Cardiac fibroblast (primary cell): ENCODE results near the gene APOL4.
"Not testable (repeated sequence)": the region's sequence is repeated elsewhere in the genome, so short reads cannot be mapped to it uniquely, and the experiment has no call there.

ENCODE experiments used
- DNase-seq, 2 donors: peaks; one replicate each; pipeline versions ENCODE4 v3.0.0 to v3.0.0-alpha.2; 2010; ENCODE audit warnings: low read depth in 2 of 2
- H3K4me3 ChIP-seq, 2 donors: replicated peaks in 1 of 2; 1 replicate in 1 of 2; 2 replicates in 1 of 2; pipeline ENCODE4 v1.5.1; 2011; ENCODE audit warnings: low read depth in 2 of 2, low read length in 2 of 2, mild to moderate bottlenecking in 2 of 2, moderate library complexity in 1 of 2
- TF ChIP-seq, protein P1 (sequence below): IDR thresholded peaks from one replicate; pipeline ENCODE4 v1.5.1; 2011; ENCODE audit warnings: low read depth, mild to moderate bottlenecking, low read length, inconsistent platforms

The APOL4 gene

GRCh38 chr22:36201630-36202319, at the start of gene APOL4:
Gene APOL4 (minus strand): TSS chr22:36201809. CDS start chr22:36201734, 75 bp downstream.
- peak within 1 kb of the TSS in 1 of 2 donors; percentile 35 for H3K4me3 ChIP-seq
- DNase-seq: peak; percentile 66 to 79
- TF ChIP-seq, protein P1, sequence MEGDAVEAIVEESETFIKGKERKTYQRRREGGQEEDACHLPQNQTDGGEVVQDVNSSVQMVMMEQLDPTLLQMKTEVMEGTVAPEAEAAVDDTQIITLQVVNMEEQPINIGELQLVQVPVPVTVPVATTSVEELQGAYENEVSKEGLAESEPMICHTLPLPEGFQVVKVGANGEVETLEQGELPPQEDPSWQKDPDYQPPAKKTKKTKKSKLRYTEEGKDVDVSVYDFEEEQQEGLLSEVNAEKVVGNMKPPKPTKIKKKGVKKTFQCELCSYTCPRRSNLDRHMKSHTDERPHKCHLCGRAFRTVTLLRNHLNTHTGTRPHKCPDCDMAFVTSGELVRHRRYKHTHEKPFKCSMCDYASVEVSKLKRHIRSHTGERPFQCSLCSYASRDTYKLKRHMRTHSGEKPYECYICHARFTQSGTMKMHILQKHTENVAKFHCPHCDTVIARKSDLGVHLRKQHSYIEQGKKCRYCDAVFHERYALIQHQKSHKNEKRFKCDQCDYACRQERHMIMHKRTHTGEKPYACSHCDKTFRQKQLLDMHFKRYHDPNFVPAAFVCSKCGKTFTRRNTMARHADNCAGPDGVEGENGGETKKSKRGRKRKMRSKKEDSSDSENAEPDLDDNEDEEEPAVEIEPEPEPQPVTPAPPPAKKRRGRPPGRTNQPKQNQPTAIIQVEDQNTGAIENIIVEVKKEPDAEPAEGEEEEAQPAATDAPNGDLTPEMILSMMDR: no peak

- not testable (repeated sequence) for H3K4me3 ChIP-seq, DNase-seq
Observed at GRCh38 chr22:36250292-36250960, 48.8 kb upstream of the APOL4 start.

- no peak for DNase-seq
- no peak overlapping the region for H3K4me3 ChIP-seq
- TF ChIP-seq, protein P1: no peak
Observed at GRCh38 chr22:36249160-36249559, 47.6 kb upstream of the APOL4 start.

DNA sequence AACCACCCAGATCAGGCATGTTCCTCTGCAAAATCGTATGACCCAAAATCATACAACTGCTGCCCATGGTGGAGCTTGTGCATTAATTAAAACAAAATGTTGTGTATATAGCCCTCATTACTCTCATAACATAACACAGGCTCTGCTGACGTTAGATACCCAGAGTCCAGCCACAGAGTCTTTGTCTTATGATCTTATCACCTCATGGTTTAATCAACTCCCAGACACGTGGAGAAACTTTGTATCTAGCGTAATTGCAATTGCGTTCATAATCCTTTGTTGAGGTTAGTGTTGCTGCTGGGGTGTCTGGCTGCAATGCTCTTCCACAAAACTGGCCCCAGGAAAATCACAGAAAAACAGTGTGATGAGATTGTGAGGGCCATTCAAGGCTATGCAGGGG, 46.3 kb upstream of the APOL4 start:
- TF ChIP-seq, protein P1: no peak
- no peak for DNase-seq

GRCh38 chr22:36246718-36247117, 45.1 kb upstream of the APOL4 start:
- TF ChIP-seq, protein P1: no peak
- H3K4me3 ChIP-seq: no peak overlapping the region
- no peak for DNase-seq

More for the DNA sequence above, 46.3 kb upstream of the APOL4 start:
- no peak overlapping the region for H3K4me3 ChIP-seq

- TF ChIP-seq, protein P1: no peak
- DNase-seq: no peak
- H3K4me3 ChIP-seq: no peak overlapping the region
Observed at GRCh38 chr22:36245805-36246356, 44.3 kb upstream of the APOL4 start.
